ENCODE measurements around the gene OR9A2.

DNA sequence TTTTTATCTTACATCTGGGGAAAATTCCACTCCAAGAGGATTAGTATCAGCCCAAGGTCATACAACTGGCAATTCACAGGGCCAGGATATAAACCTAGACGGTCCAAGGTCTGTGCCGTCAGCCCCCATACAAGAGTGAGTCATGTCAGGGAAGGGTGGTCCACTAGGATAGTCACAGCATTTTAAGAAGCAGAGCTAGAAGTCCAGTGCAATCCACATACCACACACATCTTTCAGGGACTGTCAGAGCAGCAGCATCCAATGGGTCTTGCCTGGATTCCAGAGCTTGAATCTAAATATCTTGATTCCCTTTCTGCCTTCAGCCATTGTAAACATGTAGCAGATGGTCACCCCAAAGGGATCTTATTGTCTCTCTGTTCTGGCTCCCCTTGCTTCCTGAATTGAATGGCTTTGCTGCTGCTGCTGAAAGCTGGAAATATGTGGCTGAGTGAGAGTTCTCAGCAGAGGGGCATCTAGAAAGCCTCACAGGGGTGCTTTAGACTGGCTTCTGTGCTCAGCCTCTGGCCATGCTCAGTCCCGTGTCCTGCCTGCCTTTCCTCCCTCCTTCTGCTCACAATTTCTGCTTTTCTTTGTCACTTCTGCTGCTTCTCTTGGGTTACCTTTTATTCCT lies 15.3 kb upstream of the OR9A2 start:
- TF ChIP-seq, protein P1, sequence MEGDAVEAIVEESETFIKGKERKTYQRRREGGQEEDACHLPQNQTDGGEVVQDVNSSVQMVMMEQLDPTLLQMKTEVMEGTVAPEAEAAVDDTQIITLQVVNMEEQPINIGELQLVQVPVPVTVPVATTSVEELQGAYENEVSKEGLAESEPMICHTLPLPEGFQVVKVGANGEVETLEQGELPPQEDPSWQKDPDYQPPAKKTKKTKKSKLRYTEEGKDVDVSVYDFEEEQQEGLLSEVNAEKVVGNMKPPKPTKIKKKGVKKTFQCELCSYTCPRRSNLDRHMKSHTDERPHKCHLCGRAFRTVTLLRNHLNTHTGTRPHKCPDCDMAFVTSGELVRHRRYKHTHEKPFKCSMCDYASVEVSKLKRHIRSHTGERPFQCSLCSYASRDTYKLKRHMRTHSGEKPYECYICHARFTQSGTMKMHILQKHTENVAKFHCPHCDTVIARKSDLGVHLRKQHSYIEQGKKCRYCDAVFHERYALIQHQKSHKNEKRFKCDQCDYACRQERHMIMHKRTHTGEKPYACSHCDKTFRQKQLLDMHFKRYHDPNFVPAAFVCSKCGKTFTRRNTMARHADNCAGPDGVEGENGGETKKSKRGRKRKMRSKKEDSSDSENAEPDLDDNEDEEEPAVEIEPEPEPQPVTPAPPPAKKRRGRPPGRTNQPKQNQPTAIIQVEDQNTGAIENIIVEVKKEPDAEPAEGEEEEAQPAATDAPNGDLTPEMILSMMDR (IDR thresholded peaks at IDR 0.05): no peak
- no peak for TF ChIP-seq EP300 (IDR thresholded peaks at IDR 0.05)

Measured in esophagus muscularis mucosa (tissue), 3 donors.